ENCODE measurements around the gene CDC5L.

The CDC5L gene

DNA sequence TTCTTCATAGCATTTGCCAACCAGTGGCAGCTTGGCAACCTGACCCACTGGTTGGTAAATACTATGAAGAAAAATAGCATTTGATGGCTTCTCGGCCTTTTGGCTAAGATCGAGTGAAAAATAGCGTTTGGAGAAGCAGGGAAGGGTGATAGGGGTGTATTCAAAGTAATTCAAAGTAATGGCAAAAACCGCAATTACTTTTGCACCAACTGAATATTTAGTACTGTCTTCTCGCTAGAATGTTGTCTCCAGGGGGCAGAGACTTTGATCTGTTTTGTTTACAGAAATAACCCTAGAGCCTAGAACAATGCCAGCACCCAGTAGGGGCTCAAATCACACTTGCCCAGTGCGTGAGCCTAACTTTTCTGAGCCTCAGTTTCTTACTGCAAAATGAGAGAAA, 106.1 kb downstream of the CDC5L start:
- TF ChIP-seq FOXP2 (optimal IDR thresholded peaks at IDR 0.05; ENCODE audit: borderline replicate concordance, extremely low read depth, extremely low read length, insufficient read depth) (no peak), TAF1 (IDR thresholded peaks at IDR 0.05; ENCODE audit: borderline replicate concordance, insufficient read depth, low read length) (no peak), SIN3A (IDR thresholded peaks at IDR 0.05; ENCODE audit: borderline replicate concordance, insufficient read depth, low read length) (no peak), POLR2AphosphoS5 (IDR thresholded peaks at IDR 0.05; ENCODE audit: low read depth, low read length) (no peak)
- TF ChIP-seq, protein P1, sequence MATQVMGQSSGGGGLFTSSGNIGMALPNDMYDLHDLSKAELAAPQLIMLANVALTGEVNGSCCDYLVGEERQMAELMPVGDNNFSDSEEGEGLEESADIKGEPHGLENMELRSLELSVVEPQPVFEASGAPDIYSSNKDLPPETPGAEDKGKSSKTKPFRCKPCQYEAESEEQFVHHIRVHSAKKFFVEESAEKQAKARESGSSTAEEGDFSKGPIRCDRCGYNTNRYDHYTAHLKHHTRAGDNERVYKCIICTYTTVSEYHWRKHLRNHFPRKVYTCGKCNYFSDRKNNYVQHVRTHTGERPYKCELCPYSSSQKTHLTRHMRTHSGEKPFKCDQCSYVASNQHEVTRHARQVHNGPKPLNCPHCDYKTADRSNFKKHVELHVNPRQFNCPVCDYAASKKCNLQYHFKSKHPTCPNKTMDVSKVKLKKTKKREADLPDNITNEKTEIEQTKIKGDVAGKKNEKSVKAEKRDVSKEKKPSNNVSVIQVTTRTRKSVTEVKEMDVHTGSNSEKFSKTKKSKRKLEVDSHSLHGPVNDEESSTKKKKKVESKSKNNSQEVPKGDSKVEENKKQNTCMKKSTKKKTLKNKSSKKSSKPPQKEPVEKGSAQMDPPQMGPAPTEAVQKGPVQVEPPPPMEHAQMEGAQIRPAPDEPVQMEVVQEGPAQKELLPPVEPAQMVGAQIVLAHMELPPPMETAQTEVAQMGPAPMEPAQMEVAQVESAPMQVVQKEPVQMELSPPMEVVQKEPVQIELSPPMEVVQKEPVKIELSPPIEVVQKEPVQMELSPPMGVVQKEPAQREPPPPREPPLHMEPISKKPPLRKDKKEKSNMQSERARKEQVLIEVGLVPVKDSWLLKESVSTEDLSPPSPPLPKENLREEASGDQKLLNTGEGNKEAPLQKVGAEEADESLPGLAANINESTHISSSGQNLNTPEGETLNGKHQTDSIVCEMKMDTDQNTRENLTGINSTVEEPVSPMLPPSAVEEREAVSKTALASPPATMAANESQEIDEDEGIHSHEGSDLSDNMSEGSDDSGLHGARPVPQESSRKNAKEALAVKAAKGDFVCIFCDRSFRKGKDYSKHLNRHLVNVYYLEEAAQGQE (IDR thresholded peaks at IDR 0.05; ENCODE audit: insufficient read depth in 1 of 2, low read depth in 2 of 2, low read length in 2 of 2) = no peak

DNA sequence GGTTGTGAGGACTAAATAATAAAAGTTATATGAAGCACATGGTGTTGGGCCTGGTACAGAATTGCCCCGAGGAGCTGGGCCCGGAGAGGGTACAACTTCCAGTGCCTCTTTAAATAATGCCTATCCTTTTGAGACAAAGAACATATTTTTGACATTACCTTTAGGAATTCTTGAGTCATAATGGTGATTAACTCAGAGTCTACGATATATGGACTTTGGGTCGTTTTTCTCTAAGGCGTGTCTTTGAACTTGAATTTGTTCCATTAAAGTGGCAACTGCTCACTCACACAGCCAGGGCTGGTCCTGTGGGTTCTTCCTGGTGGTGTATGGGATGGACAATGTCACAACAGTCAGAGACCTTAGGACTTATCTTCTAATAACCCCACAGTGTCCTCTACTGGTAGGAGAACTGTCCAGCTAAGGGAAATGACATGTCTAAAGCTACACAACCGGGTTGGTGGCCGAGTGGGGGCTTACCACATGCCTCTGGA, 106.5 kb downstream of the CDC5L start:
- TF ChIP-seq POLR2AphosphoS5 (IDR thresholded peaks at IDR 0.05; ENCODE audit: low read depth, low read length) (no peak), SIN3A (IDR thresholded peaks at IDR 0.05; ENCODE audit: borderline replicate concordance, insufficient read depth, low read length) (no peak), FOXP2 (optimal IDR thresholded peaks at IDR 0.05; ENCODE audit: borderline replicate concordance, extremely low read depth, extremely low read length, insufficient read depth) (no peak), TAF1 (IDR thresholded peaks at IDR 0.05; ENCODE audit: borderline replicate concordance, insufficient read depth, low read length) (no peak)
- TF ChIP-seq, protein P1 (IDR thresholded peaks at IDR 0.05; ENCODE audit: insufficient read depth in 1 of 2, low read depth in 2 of 2, low read length in 2 of 2) = no peak

DNA sequence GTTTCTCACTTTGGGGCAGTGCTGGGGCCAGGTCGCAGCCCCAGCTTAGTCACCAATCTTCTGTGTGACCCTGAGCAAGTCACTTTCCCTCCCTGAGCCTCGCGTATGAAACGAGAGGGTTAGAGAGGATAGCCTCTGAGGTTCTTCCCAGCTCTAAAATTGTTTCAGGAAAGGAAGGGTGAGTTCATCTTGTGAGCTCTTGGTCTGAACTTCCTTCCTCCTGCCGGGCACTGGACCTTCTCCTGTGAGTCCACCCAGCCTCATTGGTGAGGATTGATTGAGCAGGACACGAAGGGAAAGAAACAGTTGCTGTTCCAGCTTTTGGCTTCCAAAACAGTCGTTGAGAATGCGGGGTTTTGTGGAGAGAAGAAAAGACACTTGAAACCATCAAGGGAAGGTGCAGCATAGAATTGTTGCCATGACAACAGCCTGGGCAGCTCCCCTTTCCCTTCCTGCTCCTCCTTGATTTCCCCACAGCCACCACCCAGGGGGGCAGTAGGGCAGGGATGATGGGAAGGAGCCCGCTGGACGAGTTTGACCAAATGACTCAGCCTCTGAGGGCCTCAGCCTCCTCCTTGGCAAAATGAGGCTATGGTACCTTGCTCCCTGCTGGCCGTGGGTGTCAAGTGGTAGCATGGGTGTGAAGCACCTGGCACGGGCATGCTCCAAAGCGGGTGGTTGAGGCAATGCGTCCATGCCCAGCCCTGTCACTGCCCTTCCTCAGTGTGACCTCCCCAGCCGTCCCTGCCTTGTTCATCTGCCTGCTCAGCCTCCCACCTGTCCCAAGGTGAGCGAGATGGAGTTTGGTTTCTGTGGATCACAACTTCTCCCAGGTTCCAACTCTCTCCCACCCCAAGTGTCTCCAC, 107.8 kb downstream of the CDC5L start:
- no peak for TF ChIP-seq SIN3A (IDR thresholded peaks at IDR 0.05; ENCODE audit: borderline replicate concordance, insufficient read depth, low read length)
- TF ChIP-seq POLR2AphosphoS5 (IDR thresholded peaks at IDR 0.05; ENCODE audit: low read depth, low read length) = no peak
- TF ChIP-seq TAF1 (IDR thresholded peaks at IDR 0.05; ENCODE audit: borderline replicate concordance, insufficient read depth, low read length) = no peak
- TF ChIP-seq, protein P1 (IDR thresholded peaks at IDR 0.05; ENCODE audit: insufficient read depth in 1 of 2, low read depth in 2 of 2, low read length in 2 of 2) = no peak
- TF ChIP-seq FOXP2 (optimal IDR thresholded peaks at IDR 0.05; ENCODE audit: borderline replicate concordance, extremely low read depth, extremely low read length, insufficient read depth) = no peak

DNA sequence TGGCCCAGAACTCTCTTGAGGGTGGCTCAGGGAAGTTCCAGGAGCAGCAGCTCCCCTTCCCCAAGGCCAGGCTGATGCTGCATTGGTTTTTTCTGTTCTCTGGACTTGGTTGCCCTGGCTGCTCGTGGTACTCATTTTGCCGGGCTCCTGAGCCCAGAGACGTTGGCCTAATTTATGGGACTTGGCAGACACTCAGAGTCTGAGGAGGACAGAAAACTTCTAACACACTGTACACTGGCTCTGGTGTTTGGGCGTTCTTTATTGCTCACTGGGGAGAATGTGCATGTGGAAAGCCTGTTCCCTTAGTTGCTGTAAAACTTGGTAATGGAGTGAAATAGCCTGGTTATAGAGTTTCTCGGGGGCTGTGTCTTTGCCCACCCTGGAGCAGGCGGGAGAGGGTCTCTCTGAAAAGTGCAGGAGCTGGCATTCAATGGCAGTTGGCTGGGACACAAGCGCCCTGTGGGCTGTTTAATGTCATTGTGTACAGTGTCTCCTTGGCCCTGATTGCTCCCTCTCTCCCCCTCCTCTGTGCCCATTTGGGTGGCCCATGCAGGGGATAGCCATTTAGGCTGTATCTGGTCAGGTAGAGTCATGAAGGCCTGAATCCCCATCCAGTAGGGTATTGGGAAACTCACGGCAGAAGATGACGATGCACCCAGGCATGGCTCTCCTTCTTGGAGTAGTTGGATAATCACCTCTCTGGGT, 109.3 kb downstream of the CDC5L start:
- TF ChIP-seq SIN3A (IDR thresholded peaks at IDR 0.05; ENCODE audit: borderline replicate concordance, insufficient read depth, low read length) = no peak
- TF ChIP-seq TAF1 (IDR thresholded peaks at IDR 0.05; ENCODE audit: borderline replicate concordance, insufficient read depth, low read length) = no peak
- no peak for TF ChIP-seq POLR2AphosphoS5 (IDR thresholded peaks at IDR 0.05; ENCODE audit: low read depth, low read length)
- no peak for TF ChIP-seq FOXP2 (optimal IDR thresholded peaks at IDR 0.05; ENCODE audit: borderline replicate concordance, extremely low read depth, extremely low read length, insufficient read depth)
- TF ChIP-seq, protein P1 (IDR thresholded peaks at IDR 0.05; ENCODE audit: insufficient read depth in 1 of 2, low read depth in 2 of 2, low read length in 2 of 2) = no peak
